ENCODE measurements around the gene FMN1.

The FMN1 gene

DNA sequence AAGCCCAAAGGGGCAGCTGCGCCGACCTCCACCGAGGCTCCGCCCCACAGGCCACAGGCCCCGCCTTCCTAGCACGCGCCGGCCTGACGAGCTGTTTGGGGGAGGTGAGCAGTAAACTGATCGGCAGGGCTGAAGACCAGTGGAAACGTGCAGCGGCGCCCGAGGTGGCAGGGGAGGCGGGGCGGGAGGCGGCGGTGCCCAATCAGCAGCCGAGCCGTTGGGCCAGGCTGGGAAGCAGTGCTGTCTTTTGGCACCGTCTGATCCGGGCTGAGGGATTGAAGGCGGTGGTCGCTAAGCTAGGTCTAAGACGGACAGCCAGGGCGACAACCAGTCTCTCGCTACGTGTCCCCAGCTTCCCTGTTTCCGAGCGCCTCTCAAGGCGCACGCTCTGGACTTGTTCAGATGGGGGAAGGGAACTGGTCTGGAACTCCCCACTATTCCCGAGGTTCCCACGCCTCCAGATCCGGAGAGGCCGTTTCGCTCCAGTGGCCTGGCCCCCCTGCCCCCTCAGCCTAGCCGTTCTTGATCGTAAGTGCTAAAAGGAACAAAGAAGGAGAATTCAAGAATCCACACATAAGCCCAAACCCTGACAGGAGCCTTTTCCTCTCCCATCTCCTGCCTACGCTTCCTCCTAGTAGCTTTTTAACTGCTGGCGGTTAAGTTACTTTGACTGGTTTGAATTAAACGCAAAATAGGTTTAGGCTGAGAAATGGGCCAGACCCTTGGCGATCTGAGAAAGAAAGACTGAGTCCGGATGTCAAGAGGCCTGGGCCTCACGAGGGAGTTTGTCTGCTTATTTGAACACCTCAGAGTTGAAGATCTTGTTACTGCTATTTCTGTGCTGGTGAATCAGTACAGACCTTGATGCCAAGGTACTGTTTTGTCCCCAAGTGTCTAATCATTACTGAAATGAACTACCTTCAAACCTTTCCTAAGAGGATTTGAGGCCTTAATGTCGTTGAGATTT lies at the start of gene FMN1:
TSS of gene FMN1 (minus strand) at position 11 of the 967 bp plus-strand sequence. CDS start 39,800 bp downstream, outside the sequence.
- DNase-seq = peak; percentile 98

DNA sequence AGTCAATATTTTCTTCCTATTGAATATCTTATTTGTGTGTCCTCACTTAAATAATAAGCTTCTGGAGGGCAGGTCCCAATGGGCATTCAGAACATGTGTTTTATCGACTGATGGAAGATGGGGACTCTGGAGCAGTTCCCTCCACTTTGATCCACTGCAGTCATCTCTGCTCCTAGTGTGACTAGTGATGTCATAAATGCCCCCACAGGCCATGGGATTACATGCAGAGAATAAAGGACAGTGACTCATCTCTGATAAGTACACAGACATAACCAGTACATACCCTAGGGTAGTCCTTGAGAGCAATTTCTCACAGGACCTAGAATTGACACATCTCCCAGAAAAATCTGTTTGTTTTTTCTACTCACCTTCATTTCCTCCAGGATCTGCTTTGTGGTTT lies 49.4 kb upstream of the FMN1 start:
- DNase-seq = no peak

DNA sequence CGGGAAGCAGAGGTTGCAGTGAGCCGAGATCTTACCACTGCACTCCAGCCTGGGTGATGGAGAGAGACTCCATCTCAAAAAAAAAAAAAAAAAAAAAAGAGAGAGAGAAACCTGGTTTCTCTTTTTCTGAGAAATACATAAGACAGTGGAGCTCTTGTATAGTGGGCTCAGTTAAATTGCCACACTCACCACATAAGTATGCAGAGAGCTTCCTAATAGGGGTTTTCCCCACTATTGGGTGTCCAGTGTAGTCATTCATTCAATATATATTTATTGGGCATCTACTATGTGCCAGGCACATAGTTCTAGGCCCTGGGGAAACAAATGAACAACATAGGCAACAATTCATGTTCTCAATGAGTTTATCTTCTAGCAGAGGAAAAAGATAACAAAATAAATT lies 48.9 kb upstream of the FMN1 start:
- no peak for DNase-seq

DNA sequence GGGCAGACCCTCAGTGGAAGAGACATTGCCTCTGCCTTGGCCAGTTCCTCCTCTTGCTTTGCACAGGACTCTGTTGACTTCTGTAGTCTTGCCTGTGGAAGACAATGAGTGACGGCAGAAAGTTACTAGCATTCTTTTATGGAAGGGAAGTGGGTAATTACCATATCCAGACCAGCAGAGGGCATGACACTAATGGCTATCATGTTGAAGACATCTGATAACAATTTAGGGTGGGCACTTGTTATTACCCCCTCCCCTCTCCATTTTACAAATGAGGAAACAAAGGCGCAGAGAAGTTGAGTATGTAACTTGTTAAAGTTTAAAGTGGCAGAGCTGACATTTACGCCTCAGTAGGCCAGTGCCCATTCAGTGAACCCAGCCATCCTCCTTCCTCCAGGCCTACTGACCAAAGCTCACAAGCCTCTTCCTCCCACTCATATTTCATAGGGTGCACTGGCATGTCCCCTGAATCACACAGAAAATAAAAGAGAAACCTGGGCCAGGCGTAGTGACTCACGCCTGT lies 48.2 kb upstream of the FMN1 start:
- peak; percentile 49 for DNase-seq

- no peak for DNase-seq
Observed at GRCh38 chr15:33242165-33242564, 47.7 kb upstream of the FMN1 start.

- DNase-seq = no peak
Observed at GRCh38 chr15:33236841-33237509, 42.5 kb upstream of the FMN1 start.

DNA sequence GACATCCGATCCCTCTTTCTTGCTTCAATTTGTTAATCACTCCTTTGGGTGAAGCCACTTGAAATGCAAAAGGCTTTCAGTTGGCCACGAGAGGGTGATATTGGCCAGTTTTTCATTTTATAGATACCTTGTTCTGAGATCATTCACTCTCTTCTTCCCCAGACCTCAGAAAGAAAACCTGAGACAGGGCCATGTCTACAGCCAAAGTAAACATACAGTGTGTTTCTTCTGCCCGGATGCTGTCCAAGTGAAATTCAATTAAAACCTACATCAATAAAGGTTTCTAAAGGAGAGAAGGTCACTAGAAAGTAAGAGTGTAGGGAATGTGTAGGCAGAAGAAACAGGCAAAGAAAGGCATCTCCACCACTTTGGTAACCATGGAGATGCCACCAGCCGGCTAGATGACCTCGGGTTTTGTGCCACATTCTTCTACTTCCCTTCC lies 39.5 kb upstream of the FMN1 start:
- peak; percentile 70 for DNase-seq

DNA sequence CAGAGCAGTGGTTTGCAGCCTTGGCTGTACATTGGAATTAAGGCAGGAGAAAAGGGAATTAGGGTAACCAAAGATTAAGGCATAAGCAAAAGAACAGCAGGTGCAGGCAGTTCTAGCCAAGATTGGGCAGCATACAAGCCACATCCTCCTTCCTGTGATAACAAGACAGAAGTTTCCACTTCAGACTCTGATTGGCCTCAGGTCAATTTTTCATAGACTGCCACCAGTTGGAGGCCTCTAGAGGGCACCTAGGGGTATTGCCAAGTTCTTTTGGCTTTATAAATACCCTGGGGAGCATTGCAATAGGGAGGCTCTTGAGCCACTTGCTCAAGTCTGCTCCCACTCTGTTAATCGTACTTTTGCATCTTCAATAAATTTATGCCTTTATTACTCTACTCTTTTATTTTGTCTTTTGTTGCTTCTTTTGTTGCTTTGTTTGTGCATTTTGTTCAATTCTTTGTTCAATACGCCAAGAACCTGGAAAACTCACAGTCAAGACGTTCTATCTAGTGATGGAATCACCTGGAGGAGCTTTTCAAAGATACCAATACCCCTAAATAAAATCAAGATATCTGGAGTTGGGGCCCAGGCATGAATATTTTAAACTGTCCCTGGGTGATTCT lies 32.2 kb upstream of the FMN1 start:
- DNase-seq = peak; percentile 79

- DNase-seq = no peak
Observed at GRCh38 chr15:33218071-33218491, 23.6 kb upstream of the FMN1 start.

DNA sequence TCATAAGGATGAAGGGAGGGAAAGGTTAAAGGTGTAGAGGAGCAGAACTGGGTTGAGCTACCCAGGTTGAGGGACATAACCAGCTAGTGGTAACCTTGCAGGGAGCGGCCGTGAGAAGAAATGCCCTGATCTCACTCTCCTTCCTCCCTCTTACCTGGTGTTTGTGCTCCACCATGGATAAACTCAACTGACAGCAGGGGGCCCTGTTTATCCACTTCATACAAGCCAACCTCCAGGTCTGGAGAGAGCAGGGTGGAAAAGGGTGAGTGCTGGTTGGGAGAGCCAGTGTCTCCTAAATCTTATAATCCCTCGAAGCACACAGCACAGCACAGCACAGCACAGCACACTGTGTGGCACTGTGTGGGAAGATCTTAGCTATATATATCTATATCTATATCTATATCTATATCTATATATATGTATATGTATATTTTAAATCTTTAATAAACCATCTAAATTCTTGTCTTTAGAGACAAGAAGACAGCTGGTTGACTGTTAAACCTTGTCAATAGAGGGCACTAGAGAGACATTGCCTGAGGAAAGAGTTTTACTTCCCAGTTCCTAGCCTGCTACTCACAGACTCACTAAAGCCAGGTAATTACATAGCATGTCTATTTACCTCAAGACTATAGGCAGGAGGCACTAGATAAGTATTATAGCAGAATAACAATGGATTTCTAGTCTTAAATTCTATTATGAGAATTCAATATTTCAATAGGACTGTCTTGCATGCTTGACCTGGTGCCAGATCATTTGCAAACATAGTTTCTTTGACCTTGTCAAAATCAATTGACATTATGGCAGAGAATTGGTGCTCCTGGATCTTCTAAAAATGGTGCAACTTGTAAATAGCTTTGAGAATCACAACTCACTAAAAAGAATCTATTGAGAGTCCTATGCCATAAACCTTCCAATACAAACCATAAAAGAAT lies 21.7 kb upstream of the FMN1 start:
- DNase-seq = peak; percentile 79

DNA sequence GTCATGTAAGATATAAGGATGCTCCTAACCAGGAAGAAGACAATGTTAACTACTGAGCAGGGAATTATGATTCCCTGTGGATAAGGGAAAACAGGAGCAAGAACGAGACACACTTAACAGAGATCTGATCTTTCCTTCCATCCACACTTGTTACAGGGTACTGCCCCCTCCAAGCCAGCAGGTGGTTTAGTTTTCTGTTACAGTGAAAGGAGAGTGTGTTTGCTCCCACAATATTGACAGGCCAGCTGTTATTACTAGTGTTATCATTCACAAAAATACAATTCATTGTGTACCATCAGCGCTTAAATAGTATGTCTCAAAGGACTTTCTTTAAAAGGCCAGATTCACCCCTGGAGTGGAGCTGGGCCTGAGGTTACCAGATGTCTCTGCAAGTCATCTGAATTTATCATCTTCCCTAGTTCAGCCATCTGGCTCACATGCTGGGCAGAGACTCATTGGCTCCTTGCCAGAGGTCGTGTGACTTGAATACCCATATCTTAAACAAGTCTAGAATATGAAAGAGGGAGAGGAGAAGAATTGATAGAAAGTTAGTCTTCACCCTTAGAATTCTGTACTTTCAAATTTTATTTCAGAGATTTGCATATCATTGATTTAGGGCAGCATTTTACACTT lies 16.8 kb upstream of the FMN1 start:
- DNase-seq = peak; percentile 98

GRCh38 chr15:33209575-33210481 lies 15.3 kb upstream of the FMN1 start:
- peak; percentile 40 for DNase-seq

DNA sequence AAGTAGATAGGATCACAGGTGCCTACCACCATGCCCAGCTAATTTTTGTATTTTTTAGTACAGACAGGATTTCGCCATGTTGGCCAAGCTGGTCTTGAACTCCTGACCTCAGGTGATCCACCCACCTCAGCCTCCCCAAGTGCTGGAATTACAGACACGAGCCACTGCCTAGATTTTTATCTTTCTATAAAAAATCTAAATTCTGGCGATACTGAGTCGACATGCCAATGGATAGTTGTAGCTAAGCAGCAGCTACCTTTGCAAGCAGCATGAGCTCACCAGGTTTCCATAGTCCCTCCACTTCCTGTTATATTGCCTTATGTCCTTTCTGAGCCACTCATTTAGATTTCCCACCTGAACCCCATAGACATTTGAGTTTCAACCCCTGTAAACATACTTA lies 13.1 kb upstream of the FMN1 start:
- no peak for DNase-seq

GRCh38 chr15:33206366-33206765 lies 11.9 kb upstream of the FMN1 start:
- DNase-seq = no peak

GRCh38 chr15:33204926-33205325 lies 10.4 kb upstream of the FMN1 start:
- no peak for DNase-seq

DNA sequence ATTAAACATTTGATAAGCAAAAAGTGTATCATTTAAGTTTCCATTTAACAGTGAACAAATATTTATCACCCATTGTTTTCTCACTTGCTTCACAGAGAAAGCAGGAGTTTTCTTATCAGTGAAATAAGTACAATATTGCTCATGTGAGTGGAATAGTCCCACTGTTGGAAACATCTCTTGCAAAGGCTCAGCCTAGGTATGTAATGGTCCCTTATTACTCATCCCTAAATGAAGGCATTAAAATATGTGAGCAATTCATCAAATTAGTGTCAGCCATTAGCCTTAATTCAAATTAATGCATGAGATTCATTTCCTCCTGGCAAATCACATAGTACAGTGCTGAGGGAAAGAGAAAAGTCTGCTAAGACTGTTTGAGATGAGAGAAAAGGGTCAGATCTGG lies 9.6 kb upstream of the FMN1 start:
- peak; percentile 75 for DNase-seq

GRCh38 chr15:33201491-33202231 lies 7.1 kb upstream of the FMN1 start:
- peak; percentile 73 for DNase-seq

DNA sequence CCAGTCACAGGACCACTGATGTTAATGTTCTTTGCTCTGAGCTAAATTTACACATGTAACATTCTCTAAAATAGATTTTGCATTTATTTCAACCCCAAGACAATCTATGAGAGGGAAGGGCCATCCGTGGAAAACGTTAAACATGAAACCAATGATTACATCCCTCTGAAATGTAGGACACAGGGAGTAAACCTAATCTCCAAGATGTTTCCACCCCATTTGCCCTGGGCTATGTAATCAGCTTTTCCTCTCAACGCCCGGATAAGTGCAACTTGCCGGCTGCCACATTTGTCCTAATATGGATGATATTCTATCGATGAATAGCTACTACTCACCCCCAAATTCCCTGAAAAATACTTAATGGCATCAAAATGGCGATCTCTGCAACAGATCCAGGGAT lies 6.4 kb upstream of the FMN1 start:
- DNase-seq = peak; percentile 84

DNA sequence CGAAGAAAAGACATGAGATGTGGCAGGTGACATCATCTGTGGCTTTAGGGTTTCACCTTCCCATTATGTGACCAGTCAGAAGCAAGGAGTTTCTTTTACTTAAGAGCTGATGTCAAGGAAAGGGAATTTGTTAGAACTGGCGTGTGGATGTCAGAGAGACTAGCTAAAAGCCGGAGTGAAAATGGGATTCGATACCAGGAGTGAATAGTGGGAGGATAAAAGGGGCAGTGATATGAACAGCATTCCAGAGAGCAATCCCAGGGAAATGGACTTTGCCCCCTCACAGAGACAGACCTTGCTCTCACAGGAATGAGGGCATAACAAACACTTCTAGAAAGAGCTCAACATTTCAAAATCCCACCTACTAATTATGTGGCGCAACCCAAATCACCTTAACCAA lies 5.9 kb upstream of the FMN1 start:
- no peak for DNase-seq

- DNase-seq = no peak
Observed at GRCh38 chr15:33198541-33198940, 4.0 kb upstream of the FMN1 start.

All from NCI-H82 (cell line).